Hepatocyte (in vitro differentiated cells): ENCODE results near the gene NCKAP5L. TPM values are rescaled to one million over a fixed set of nuclear protein-coding genes. Genes with fewer than 3 reads are reported as not detected.
A peak's percentile ranks its signal among the peaks of the same experiment; 100 is the strongest.

Experiments used
- DNase-seq: peaks from one replicate; pipeline ENCODE4 v3.0.0-alpha.2; 2016; ENCODE audit warnings: low spot score
- H2AFZ ChIP-seq: fragments of 200-600 bp; sonication (generic); 2 replicates; pipeline ENCODE4 v1.6.0; 2016; ENCODE audit warnings: antibody characterized with exemption, mild to moderate bottlenecking
- H3K27ac ChIP-seq: fragments of 200-600 bp; sonication (generic); 2 replicates; pipeline ENCODE4 v1.5.1; 2016; ENCODE audit warnings: mild to moderate bottlenecking
- H3K27me3 ChIP-seq: fragments of 200-600 bp; sonication (generic); 2 replicates; pipeline ENCODE4 v1.6.1; 2016
- H3K36me3 ChIP-seq: fragments of 200-600 bp; sonication (generic); replicated peaks from 2 replicates; pipeline ENCODE4 v1.5.1; 2016; ENCODE audit warnings: low read depth; ENCODE audit not compliant: insufficient read depth
- H3K4me1 ChIP-seq: fragments of 200-600 bp; sonication (generic); 2 replicates; pipeline ENCODE4 v1.5.1; 2016; ENCODE audit warnings: mild to moderate bottlenecking, moderate library complexity; ENCODE audit not compliant: insufficient read depth
- H3K4me2 ChIP-seq: fragments of 200-600 bp; sonication (generic); 2 replicates; pipeline ENCODE4 v1.6.0; 2016
- H3K4me3 ChIP-seq: fragments of 200-600 bp; sonication (generic); 2 replicates; pipeline ENCODE4 v1.5.1; 2016; ENCODE audit warnings: mild to moderate bottlenecking
- H3K79me2 ChIP-seq: fragments of 200-600 bp; sonication (generic); 2 replicates; pipeline ENCODE4 v1.6.0; 2017; ENCODE audit warnings: mild to moderate bottlenecking
- H3K9me2 ChIP-seq: fragments of 200-600 bp; sonication (generic); replicated peaks from 2 replicates; pipeline ENCODE4 v1.6.0; 2017; ENCODE audit warnings: mild to moderate bottlenecking; ENCODE audit not compliant: insufficient read depth
- H3K9me3 ChIP-seq: fragments of 200-600 bp; sonication (generic); 2 replicates; pipeline ENCODE4 v1.5.1; 2016; ENCODE audit warnings: low read depth, mild to moderate bottlenecking
- H4K20me1 ChIP-seq: fragments of 200-600 bp; sonication (generic); 2 replicates; pipeline ENCODE4 v1.6.0; 2016; ENCODE audit warnings: mild to moderate bottlenecking; ENCODE audit not compliant: insufficient read depth, poor library complexity, severe bottlenecking
- CTCF ChIP-seq: fragments of 200-600 bp; sonication (generic); IDR thresholded peaks from 2 replicates; pipeline ENCODE4 v1.5.1; 2016; ENCODE audit warnings: antibody characterized with exemption, mild to moderate bottlenecking; ENCODE audit not compliant: poor library complexity
- EZH2 ChIP-seq: fragments of 200-600 bp; sonication (generic); IDR thresholded peaks from 2 replicates; pipeline ENCODE4 v1.6.1; 2016; ENCODE audit warnings: antibody characterized with exemption, mild to moderate bottlenecking, borderline replicate concordance
- EZH2phosphoT487 ChIP-seq: fragments of 200-600 bp; sonication (generic); IDR thresholded peaks from one replicate; pipeline ENCODE4 v1.6.1; 2018; ENCODE audit warnings: antibody characterized with exemption, mild to moderate bottlenecking, low read depth, moderate library complexity; ENCODE audit not compliant: unreplicated experiment, severe bottlenecking
- WGBS: methylation state at CpG from one replicate; pipeline ENCODE4 v1.1.6; 2016; ENCODE audit warnings: low lambda C conversion rate; ENCODE audit errors: missing lambda C conversion rate; 5-methylcytosine and 5-hydroxymethylcytosine counted together
- polyA plus RNA-seq: library from polyadenylated mRNA; unstranded; fragments of >200 nt; fragmentation: Nextera tagmentation; extraction: Ambion mirVana; gene quantifications from 2 replicates; pipeline ENCODE4 v1.2.1, GENCODE V29; 2016
- total RNA-seq: library from RNA; depleted of rRNA; stranded (reverse); fragments of >200 nt; gene quantifications from 2 replicates; pipeline ENCODE4 v1.2.3, GENCODE V29; 2014

The NCKAP5L gene
- total and polyA plus RNA-seq, 2 experiments from 2014 or later: 14.5 to 26.7 TPM

GRCh38 chr12:49843876-49844437 is 15.7 kb upstream of the NCKAP5L start:
- Histone ChIP-seq H3K4me1 (peaks cover 10% of the 10 kb centered on the region), H3K36me3 (no peaks in the 10 kb centered on the region), H3K27ac (no peak overlapping the region), H4K20me1 (no peaks in the 10 kb centered on the region), H3K79me2 (peaks cover 22% of the 10 kb centered on the region), H3K27me3 (peaks cover 13% of the 10 kb centered on the region), H3K9me3 (no peaks in the 10 kb centered on the region), H2AFZ (no peak overlapping the region), H3K9me2 (no peaks in the 10 kb centered on the region), H3K4me2 (peak overlapping the region; percentile 87), H3K4me3 (no peak overlapping the region)
- TF ChIP-seq EZH2phosphoT487 (no peak), CTCF (no peak), EZH2 (no peak)
- WGBS: over 99% methylated on average over 4 of the region's 4 CpGs
- DNase-seq: no peak

GRCh38 chr12:49843411-49843810 is 15.2 kb upstream of the NCKAP5L start:
- Histone ChIP-seq H2AFZ (peak overlapping the region; percentile 80), H3K4me3 (peak overlapping the region; percentile 41), H3K27me3 (peaks cover 7% of the 10 kb centered on the region), H3K9me2 (no peaks in the 10 kb centered on the region), H3K79me2 (peaks cover 22% of the 10 kb centered on the region), H3K4me2 (peak overlapping the region; percentile 87), H4K20me1 (no peaks in the 10 kb centered on the region), H3K36me3 (no peaks in the 10 kb centered on the region), H3K4me1 (peaks cover 10% of the 10 kb centered on the region), H3K27ac (peak overlapping the region; percentile 93), H3K9me3 (no peaks in the 10 kb centered on the region)
- TF ChIP-seq EZH2phosphoT487: no peak
- no peak for DNase-seq
- WGBS: 90% methylated on average over 7 of the region's 7 CpGs

GRCh38 chr12:49842519-49843352 is 14.5 kb upstream of the NCKAP5L start, which contains the start of gene BCDIN3D:
Gene BCDIN3D, minus strand, starts transcription at chr12:49843106. Its CDS starts 19 bp downstream, at chr12:49843087.
- Histone ChIP-seq H4K20me1 (no peaks in the 10 kb centered on the region), H3K27ac (peak within 1 kb of the TSS; percentile 93), H3K27me3 (peaks cover under 1% of the 10 kb centered on the region), H3K4me1 (peaks cover 10% of the 10 kb centered on the region), H3K79me2 (peaks cover 22% of the 10 kb centered on the region), H3K9me3 (no peaks in the 10 kb centered on the region), H3K4me3 (peak within 1 kb of the TSS; percentile 66), H2AFZ (peak within 1 kb of the TSS; percentile 80), H3K4me2 (peak within 1 kb of the TSS; percentile 87), H3K9me2 (no peaks in the 10 kb centered on the region), H3K36me3 (no peaks in the 10 kb centered on the region)
- TF ChIP-seq CTCF: no peak
- no peak for TF ChIP-seq EZH2phosphoT487
- TF ChIP-seq EZH2: no peak
- DNase-seq: peak; percentile 96
- WGBS: under 1% methylated on average over 55 of the region's 55 CpGs
